ENCODE measurements around the gene SLC37A2.
"Not testable (repeated sequence)": the region's sequence is repeated elsewhere in the genome, so short reads cannot be mapped to it uniquely, and the experiment has no call there.

Gene SLC37A2

GRCh38 chr11:125062931-125063428 lies at the start of gene SLC37A2:
TSS of gene SLC37A2 (plus strand) at chr11:125063305. CDS start at chr11:125063368, 63 bp downstream.
- DNase-seq (ENCODE audit: low read depth, low spot score) = peak; percentile 13

- DNase-seq (ENCODE audit: low read depth, low spot score) = no peak
These were observed 46.7 kb upstream of the SLC37A2 start for GRCh38 chr11:125016413-125016812.

- no peak for DNase-seq (ENCODE audit: low read depth, low spot score)
These were observed 42.8 kb upstream of the SLC37A2 start for GRCh38 chr11:125020342-125020741.

DNA sequence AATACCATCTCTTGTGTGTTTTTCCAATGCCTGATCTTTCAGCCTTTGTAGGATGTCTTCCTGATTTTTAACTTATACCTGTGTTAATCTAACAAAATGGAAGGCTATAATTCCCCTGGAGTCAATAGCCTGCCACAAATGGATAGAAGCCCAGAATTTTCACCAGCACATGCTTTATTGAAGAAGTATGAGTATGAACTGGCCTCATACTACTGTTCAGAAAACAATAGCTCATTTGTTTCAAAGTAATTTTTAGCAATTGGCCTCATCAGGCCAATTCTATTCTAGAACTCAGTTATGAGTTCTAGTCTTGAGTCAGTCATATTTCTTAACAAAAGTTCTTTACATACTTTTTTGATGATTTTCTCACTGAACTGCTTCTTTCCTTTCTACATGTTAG lies 40.6 kb upstream of the SLC37A2 start:
- DNase-seq (ENCODE audit: low read depth, low spot score) = no peak

DNA sequence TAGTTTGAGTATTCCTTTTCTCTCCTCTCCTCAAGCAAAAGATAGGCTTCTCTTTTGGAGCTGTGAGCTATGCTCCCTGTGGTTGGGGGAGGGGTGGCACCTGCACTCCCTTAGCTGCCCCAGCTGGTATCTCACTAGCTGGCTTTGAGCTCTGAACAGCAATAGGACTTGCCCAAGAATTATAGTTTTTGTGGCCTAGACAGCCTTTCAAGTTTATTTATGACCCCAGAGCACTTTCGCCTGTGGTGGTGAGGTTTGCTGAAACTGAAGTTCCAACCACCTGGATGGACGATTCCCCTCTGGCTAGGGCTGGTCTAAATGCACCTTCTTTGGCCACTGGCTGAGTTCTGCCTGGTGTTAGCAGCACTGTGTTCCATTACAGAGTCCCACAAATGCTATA lies 37.1 kb upstream of the SLC37A2 start:
- DNase-seq (ENCODE audit: low read depth, low spot score) = no peak

GRCh38 chr11:125029431-125029830 lies 33.7 kb upstream of the SLC37A2 start:
- DNase-seq (ENCODE audit: low read depth, low spot score) = not testable (repeated sequence)

GRCh38 chr11:125036933-125037332 lies 26.2 kb upstream of the SLC37A2 start:
- peak; percentile 28 for DNase-seq (ENCODE audit: low read depth, low spot score)

DNA sequence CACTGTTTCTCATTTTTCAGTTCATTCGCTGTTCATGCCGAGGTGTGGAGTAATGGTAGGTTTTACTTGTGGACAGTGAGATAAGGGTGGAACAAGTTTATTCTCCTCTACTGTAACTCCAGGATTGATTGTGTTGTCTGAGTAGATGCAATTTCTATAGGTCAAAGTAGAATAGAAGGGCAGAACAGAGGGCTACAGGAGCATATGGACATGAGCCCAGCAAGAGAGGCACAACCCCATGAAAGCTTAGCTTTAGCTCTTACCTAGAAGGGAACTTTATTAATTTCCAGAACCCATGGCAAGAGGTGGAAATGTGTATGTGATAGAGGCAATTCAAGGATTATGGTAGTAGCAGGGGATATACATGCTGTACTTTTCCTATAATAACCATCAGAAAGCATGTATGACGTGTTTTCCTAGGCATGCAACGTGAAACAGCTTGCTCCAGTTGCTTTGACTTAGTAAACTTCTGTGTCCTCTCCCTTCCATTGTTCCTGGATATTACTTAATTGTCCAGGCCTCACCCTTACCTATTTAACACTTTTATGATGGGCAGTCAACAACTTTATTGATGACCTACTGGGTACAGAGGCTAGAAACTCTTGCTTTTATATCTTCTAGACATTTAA lies 13.8 kb upstream of the SLC37A2 start:
- no peak for DNase-seq (ENCODE audit: low read depth, low spot score)

DNA sequence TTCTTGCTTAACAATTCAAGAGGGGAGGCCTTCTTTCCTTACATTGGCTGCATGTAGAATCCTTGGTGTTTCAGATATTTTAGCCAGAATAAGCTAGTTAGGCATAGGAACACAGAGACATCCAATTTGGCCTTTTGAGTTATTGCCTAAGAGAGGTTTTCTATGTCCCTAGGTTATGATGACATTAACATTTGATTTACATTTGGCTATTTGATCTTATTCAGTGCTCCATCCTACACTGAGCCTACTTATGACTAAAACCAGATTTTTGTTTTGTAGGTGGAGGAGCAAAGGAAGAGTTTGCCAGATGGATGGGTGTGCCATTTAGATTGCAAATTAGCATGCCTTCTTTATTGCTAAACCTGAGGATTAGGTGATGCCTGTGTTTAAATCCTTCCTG lies 11.1 kb upstream of the SLC37A2 start:
- no peak for DNase-seq (ENCODE audit: low read depth, low spot score)

DNA sequence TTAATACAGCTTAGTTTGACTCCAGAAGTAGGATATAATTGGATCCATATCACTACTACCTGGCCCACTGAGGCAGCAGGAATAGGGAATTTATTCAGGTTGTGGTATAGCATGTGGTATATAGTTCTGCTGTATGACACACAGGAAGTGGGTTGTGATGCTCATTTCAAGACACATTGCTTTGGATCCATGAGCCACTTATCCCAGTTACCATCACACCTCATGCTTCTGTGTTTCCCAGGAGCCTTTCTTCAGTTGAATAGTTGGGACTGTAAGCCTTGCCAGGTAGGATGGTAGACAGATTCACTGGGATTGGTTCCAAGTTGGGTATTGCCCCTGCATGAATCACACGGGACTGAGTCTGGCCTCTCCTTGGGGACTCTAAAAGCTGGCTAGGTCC lies 9.9 kb upstream of the SLC37A2 start:
- no peak for DNase-seq (ENCODE audit: low read depth, low spot score)

DNA sequence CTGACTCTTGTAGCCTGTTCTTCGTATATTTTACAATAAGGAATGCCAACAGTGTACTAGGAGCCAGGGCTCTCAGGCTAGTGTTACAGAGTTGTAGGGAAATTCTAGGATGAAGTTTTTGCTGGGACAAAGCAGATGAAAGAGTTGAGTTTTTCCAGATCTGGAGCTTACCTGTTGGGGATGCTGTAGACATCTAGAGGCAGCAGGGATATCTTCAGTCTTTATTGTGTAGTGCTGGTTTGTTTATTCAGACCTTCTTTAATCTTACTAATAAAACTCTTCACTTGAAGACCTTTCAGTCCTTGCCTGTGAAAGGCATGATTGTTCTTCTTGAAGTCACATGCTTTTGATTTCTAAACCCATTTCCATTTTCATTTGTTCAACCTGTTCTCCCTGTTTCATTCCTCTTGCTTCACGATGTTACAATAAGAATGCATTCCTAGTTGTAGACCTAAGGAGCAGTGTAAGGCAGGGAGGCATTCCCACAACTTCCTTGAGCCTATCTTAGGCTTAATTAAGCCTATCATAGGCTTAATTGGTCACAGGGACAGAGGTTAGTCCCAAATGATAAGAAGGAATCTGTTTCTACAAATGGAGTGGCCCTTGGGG lies 7.9 kb upstream of the SLC37A2 start:
- DNase-seq (ENCODE audit: low read depth, low spot score) = no peak

DNA sequence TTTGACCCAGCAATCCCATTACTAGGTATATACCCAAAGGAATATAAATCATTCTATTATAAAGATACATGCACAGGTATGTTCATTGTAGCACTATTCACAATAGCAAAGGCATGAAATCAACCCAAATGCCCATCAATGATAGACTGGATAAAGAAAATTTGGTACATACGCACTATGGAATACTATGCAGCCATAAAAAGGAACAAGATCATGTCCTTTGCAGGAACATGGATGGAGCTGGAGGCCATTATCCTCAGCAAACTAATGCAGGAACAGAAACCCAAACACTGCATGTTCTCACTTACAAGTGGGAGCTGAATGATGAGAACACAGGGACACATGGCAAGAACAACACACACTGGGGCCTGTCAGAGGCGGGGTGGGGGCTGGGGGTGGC lies 7.0 kb upstream of the SLC37A2 start:
- DNase-seq (ENCODE audit: low read depth, low spot score) = not testable (repeated sequence)

DNA sequence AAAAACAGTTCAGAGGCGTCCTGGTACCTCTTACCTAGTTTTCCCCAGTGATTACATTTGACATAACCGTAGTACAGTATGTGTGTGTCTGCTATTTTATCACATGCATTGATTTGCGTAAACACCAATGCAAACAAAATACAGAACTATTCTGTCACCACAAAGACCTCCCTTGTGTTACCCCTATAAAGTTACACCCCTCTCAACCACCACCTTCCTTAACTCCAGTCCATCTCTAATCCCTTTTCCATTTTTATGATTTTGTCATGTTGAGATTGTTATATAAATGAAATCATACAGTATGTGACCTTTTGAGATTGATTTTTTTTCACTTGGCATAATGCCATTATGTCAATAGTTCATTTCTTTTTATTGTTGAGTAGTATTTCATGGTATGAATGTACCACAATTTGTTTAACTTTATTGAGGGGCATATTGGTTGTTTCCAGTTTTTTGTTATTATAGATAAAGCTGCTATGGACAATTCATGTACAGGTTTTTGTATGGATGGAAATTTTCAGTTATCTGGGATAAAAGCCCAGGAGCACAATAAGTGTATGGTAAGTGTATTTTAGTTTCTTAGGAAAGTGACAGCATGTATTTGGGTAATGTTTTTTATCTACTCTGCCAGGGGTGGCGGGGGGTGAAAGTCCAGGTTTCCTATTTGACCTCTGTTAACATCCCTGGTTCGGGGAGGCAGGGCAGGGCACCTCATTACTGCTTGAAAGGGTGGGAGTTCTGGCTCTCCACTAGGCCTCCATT lies 6.0 kb upstream of the SLC37A2 start:
- no peak for DNase-seq (ENCODE audit: low read depth, low spot score)

DNA sequence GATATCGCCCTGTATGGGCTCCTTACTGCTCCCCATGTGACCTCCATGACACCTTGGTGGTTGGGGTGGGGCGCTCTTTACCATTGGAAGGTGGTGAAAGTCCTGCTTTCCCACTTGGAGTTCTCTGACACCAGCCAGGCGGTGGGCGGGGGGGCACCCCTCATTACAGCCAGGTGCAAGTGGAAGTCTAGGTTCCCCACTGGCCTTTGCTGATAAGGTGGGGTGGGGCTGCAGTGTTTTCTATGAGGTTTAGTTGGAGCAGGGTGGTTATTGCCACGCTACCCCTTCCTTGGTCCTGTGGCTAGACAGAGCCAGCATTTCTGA lies 5.5 kb upstream of the SLC37A2 start:
- no peak for DNase-seq (ENCODE audit: low read depth, low spot score)

- DNase-seq (ENCODE audit: low read depth, low spot score) = no peak
These were observed 1.8 kb upstream of the SLC37A2 start for GRCh38 chr11:125061281-125061680.

GRCh38 chr11:125062218-125062930 lies 731 bp upstream of the SLC37A2 start:
- no peak for DNase-seq (ENCODE audit: low read depth, low spot score)

GRCh38 chr11:125063429-125064043 lies 431 bp downstream of the SLC37A2 start:
- no peak for DNase-seq (ENCODE audit: low read depth, low spot score)

DNA sequence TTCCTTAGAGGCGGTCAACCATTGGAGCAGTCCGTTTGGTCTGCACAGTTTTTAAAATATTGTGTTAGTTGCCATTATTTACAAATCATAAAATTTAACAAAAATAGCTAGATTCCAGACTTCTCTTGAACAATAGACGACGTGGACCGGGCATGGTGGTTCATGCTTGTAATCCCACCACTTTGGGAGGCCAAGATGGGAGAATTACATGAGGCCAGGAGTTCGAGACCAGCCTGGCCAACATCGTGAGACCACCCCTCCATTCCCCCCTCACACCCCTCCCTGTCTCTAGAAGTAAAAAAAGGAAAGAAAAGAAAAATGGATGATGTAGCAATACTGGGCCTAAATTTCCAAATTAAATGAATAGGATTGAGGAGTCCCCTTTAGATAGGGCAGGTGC lies 965 bp downstream of the SLC37A2 start:
- no peak for DNase-seq (ENCODE audit: low read depth, low spot score)

GRCh38 chr11:125068368-125068767 lies 5.3 kb downstream of the SLC37A2 start:
- DNase-seq (ENCODE audit: low read depth, low spot score) = no peak

- no peak for DNase-seq (ENCODE audit: low read depth, low spot score)
These were observed 5.9 kb downstream of the SLC37A2 start for GRCh38 chr11:125069008-125069407.

DNA sequence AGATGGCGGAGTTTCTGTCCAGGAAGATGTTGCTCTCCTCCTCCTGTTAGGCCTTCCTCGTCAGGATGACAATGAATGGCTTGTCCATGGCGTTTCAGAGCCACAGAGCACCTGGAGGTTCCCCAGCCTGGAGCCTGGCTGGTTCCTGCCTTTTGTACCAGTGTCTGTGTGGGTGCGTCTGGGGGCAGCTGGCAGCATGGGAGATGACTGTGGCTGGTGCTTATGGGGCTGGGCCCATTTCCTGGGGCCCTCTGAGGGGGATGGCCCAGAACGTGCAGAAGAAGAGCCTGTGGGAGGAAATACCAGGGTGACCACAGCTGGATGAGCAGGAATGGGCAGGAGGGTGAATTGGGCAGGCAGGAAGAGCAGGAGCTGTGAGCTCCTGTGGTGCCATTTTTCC lies 6.7 kb downstream of the SLC37A2 start:
- no peak for DNase-seq (ENCODE audit: low read depth, low spot score)

Measured in smooth muscle cell of the brain vasculature (primary cell).